Glomerular visceral epithelial cell (primary cell): ENCODE data around the gene TMEM254.
"Not testable (repeated sequence)": the region's sequence is repeated elsewhere in the genome, so short reads cannot be mapped to it uniquely, and the experiment has no call there.

ENCODE experiments used
- DNase-seq: peaks from one replicate; pipeline ENCODE4 v3.0.0-alpha.2; 2016; ENCODE audit errors: extremely low spot score

TMEM254 gene

DNA sequence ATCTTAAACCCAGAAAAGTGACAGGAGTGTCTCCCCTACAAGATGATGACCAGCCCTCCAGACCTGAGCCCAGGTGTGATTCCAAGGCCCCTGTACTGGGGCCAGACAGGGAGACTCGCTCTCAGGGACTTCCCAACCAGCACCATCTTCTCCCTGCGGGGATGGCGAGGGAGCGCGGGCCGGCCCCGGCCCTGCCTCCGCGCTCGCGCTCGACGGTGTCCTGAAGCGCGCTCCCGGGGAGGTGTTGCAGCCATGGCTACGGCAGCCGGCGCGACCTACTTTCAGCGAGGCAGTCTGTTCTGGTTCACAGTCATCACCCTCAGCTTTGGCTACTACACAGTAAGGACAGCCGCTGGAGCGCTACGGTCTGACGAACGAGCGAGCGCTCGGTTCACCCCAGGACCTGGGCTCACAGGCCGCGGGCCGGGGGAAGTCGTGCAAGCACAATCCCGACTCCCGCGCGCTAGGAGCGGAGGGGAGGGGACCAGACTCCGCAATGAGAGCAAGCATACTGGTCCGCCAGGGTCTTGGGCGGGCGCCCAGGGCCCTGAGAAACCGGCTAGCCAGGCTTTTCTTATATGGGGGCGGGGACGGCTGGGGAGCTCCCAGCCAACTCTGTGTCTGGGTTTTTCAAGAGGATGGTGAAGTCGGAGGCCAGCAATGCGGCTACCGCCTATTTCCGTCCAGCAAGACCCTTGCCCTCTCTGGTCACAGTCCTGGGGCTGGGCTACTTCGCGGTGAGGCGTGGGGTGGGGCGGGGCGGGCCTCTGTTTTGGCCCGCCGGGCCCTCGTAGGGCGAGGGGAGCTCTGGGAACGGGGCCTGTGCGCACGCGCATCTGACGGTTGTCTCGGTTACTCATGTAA, at the start of gene TMEM254:
Gene TMEM254, plus strand, starts transcription at position 218 of the 864 bp plus-strand sequence. Its CDS starts 35 bp downstream, at position 253.
- DNase-seq = peak; percentile 86

- peak; percentile 12 for DNase-seq
Measured at GRCh38 chr10:80029205-80029604, 49.3 kb upstream of the TMEM254 start.

- not testable (repeated sequence) for DNase-seq
Measured at GRCh38 chr10:80029865-80030264, 48.6 kb upstream of the TMEM254 start.

GRCh38 chr10:80032503-80032902, 46.0 kb upstream of the TMEM254 start:
- DNase-seq = no peak

DNA sequence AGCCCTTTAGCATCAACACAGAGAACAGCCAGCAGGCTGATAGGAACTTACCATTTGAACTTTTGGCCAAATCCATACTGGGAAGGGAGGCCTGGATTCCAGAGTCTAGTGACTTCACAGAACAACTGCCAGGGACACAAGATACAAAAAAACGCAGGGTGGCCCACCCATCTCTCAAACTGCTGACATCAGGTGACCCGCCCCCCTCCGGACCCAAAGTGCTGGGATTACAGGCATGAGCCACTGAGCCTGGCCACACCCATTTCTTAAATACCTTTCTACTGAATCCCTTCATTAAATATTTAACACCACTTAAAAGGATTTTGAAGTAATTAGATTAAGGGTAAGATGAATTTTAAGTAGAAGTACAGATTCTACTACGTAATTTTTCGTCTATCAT, 43.7 kb upstream of the TMEM254 start:
- DNase-seq = not testable (repeated sequence)

- DNase-seq = not testable (repeated sequence)
Measured at GRCh38 chr10:80035430-80035829, 43.0 kb upstream of the TMEM254 start.

DNA sequence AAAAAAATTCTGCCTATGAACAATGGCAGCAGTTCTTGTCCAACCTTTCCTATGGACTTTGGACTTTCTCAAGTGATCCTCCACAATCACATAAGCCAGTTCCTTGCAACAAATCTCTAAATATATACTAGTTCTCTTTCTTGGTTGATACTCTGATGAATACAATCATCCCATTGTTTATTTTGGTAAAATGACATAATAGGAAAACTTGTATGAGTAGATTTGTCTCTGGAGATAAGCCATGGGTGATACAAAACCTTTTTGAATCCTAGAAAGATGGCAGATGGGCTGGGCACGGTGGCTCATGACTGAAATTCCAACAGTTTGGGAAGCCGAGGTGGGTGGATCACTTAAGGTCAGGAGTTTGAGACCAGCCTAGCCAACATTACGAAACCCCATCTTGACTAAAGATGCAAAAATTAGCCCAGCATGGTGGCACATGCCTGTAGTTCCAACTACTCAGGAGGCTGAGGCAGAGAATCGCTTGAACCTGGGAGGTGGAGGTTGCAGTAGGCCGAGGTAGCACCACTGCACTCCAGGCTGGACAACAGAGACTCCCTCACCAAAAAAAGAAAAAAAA, 41.5 kb upstream of the TMEM254 start:
- DNase-seq = not testable (repeated sequence)

DNA sequence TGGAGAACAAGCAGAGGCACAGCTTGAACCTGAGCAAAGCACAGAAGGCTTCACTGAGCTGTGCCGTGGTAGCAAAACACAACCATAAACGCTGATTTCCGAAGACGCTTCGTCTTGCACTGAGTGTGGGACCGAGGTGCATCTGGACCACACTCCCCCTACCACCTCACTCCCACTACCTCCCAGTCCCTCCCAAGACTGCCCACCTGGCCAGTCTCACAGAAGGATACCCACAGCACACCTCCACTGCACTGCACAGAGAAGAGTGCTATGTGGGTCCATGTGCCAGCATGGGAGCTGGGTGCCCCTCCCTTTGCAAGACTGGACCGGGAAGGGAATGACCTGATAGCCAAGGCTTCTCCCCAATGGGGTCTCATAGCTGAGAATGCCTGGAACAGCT, 40.2 kb upstream of the TMEM254 start:
- not testable (repeated sequence) for DNase-seq

DNA sequence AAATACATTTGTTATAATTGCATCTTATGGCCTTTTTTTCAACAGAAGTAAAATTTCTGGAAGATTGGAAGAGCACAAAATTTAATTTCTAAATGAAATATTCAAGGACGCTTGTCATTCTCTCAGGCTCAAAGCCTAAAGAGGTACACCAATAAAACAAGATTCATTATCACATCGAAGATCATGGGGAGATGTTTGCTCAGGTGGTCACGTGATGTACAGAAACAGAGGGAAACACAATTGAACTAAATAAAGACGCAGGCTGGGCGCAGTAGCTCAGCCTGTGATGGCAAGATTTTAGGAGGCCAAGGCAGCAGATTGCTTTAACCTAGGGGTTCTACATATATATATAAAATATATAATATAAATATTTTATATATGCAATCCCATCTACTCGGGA, 37.3 kb upstream of the TMEM254 start:
- DNase-seq = no peak

GRCh38 chr10:80044935-80045334, 33.5 kb upstream of the TMEM254 start:
- DNase-seq = not testable (repeated sequence)

GRCh38 chr10:80046629-80047441, 31.6 kb upstream of the TMEM254 start:
- DNase-seq = peak; percentile 63

DNA sequence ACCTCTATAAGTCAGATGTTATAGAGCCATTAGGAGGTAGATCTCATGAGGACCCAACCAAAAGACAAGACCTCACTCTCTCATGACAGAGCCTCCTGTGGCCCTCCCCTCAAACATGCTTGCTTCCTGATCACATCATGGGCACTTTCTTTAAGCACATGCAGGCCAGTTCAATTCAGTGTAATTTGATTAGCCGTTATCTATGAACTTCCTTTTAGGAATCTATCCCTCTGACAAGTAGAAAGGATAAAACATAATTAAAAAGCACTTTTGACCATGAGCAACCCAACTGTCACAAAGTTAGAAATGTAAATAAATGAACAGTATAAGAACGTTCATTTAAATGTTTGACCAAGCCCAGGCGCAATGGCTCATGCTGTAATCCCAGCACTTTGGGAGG, 27.7 kb upstream of the TMEM254 start:
- DNase-seq = no peak

- no peak for DNase-seq
Measured at GRCh38 chr10:80051993-80052392, 26.5 kb upstream of the TMEM254 start.

DNA sequence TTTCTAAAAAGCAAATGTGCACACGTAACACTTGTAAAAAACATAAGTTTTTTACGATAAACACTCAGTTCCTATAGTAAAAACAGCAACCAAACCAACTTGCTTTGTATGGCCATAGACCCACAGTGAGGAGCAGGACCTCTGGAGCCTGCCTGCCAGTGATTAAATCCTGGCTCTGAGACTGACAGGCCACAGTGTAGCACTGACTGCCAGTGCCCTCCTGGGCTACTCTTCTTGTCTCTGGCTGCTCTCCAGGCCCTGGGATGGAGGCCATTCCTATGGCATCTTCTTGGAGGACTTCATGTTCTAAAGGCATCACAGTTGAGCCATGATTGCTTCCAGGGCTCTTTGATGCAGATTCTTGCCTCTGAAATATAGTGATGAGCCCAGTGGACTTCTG, 22.7 kb upstream of the TMEM254 start:
- no peak for DNase-seq

GRCh38 chr10:80057171-80057570, 21.3 kb upstream of the TMEM254 start:
- no peak for DNase-seq

DNA sequence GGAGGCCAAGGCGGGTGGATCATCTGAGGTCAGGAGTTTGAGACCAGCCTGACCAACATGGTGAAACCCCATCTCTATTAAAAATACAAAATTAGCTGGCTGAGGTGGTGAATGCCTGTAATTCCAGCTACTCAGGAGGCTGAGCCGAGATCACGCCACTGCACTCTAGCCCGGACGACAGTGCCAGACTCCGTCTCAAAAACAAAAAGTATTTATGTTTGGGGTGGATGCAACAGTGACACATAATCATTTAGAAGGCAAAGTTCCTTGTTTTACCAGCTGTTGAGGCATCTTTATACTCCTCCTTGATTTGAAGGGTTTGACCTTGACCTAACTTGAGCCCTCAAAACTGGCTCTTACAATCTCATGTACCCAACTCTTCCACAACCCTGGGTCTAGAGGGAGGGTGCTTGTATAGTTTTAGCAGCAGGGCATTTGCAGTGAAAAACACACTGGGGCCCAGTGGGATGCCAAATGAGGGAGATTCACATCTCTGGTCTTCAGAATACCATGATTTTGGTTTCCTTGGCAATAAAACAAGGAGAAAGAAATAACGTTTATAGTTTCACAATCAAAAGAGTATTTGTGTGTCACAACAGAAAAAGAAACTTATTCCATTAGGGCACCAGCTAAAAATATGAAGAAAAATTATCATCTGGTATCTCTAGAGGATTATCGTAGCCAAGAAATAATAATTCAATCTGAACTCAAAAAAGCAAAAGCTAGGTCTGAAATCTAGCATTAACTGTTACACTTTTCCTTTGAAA, 14.2 kb upstream of the TMEM254 start:
- no peak for DNase-seq

DNA sequence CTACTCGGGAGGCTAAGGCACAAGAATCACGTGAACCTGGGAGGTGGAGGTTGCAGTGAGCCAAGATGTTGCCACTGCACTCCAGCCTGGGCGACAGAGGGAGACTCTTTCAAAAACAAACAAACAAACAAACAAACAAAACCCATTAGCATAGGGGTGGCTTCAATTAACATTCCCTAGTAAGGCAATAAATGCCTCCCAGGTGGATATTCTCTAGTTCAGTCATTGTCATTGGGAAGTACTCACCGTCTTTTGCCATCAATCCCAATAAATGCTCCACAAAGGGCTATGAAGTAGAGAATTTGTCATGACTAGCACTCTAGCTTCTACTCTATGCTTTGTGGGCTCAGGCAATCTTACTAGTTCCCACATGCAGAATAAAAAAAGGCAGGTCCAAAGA, 11.7 kb upstream of the TMEM254 start:
- DNase-seq = no peak

GRCh38 chr10:80067821-80068220, 10.6 kb upstream of the TMEM254 start:
- DNase-seq = not testable (repeated sequence)

GRCh38 chr10:80068270-80068669, 10.2 kb upstream of the TMEM254 start:
- no peak for DNase-seq

GRCh38 chr10:80070057-80070456, 8.4 kb upstream of the TMEM254 start:
- no peak for DNase-seq

GRCh38 chr10:80072584-80072983, 5.9 kb upstream of the TMEM254 start:
- DNase-seq = no peak

DNA sequence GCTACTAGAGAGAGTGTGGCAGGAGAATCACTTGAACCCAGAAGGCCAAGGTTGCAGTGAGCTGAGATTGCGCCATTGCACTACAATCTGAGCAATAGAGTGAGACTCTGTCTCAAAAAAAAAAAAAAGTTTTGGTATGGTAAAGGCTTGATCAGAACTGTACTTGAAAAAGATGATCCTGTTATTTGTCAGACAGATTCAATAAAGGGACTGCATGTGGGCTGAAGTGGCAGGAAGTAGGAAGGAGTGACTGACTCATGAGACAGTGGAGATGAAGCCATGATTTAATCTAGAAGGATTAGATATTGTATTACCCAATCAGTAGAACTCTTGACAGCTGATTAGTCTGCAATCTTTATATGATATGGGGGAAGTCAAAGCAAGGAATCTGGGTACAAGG, 2.7 kb upstream of the TMEM254 start:
- no peak for DNase-seq
